ENCODE measurements around the gene ADAMTS1.

The ADAMTS1 gene

GRCh38 chr21:26812173-26812572 lies 33.0 kb downstream of the ADAMTS1 start:
- DNase-seq = no peak

DNA sequence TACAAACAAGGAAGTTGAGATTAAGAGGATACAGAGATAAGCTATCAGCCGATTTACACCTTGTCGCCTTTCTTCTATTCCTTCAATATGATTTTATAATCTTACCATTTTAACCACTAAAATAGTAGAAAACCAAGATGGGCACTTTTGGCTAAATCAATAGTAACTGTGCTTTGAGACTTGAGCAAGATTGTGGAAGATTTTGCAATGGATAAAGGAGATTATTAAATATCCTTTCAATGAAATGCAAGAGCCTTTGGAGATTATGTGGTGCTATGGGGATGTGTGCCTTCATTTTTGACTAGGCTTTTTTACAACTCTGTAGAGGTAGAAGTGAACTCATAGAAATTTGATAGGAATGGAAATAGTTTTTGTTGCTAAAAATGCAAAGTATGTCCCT lies 33.7 kb downstream of the ADAMTS1 start:
- DNase-seq = no peak

DNA sequence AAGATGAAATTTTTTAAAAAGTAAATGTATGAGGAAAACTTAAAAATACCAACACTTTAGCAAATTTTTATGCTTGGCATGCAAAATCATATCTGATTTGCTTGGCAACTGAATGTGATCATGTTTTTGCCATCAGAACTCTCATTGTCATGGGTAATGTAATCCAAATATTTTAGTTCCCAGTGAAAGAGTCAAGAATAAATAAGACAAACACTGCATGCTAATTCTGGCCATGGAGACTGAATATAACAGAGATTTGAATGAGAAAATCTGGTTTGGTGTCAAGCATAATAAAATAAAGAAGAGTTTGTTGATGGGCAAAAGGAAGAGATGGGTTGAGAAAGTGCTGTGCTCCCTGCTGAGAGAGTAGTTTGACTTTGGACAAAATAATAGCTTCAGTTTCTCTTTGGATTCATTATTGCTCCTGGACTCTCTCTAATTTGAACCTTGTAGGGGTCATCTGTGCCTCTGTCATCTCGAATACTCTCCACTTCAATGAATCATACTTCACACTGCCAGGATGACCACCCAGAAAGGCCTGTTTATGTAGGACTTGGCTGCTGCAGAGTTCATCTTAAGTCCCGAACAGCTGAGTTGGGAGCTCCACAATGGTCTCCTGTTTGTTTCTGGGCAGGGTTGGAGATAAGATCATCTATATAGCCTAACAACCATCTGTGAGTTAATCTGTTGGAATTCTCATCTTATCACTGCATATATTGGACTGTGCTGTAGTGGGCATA lies 34.4 kb downstream of the ADAMTS1 start:
- DNase-seq = no peak

- no peak for DNase-seq
These were observed 34.9 kb downstream of the ADAMTS1 start for GRCh38 chr21:26810266-26810665.

GRCh38 chr21:26809745-26810144 lies 35.5 kb downstream of the ADAMTS1 start:
- no peak for DNase-seq

- no peak for DNase-seq
These were observed 38.4 kb downstream of the ADAMTS1 start for GRCh38 chr21:26806801-26807295.

DNA sequence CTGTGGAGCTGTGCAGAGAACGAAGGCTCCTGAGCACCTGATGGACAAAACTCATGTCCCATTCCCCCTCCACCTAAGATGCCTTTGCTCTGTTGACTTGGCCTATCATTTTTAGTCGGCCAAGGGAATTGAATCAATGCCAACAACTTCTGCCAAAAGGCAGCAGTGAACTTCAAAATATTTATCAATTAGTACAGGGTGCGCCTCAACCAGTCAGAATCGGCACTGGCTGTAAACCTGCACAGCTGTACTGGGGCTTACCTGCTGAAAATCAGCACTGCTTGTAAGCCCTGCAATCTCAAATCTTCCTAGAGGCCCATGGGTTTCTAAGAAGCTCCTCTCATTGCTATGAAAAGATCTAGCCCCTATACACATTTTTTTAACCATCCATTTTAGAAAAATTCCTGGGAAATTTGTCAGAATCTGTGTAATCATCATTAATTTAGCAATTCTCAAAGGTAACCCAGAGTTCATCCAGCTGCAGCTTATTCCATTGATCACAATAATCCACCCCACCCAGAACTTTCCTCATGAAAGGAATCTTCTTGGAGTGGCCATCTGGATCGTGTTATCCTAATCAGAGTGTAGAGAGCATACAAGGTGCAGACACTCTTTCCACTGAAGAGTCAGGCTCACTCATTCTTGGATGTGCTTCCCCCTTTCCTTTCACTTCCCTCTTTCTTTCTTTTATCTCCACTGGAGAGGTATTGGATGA lies 40.2 kb downstream of the ADAMTS1 start:
- no peak for DNase-seq

GRCh38 chr21:26801498-26801897 lies 43.7 kb downstream of the ADAMTS1 start:
- no peak for DNase-seq

- no peak for DNase-seq
These were observed 44.2 kb downstream of the ADAMTS1 start for GRCh38 chr21:26800970-26801431.

GRCh38 chr21:26800455-26800854 lies 44.8 kb downstream of the ADAMTS1 start:
- no peak for DNase-seq

DNA sequence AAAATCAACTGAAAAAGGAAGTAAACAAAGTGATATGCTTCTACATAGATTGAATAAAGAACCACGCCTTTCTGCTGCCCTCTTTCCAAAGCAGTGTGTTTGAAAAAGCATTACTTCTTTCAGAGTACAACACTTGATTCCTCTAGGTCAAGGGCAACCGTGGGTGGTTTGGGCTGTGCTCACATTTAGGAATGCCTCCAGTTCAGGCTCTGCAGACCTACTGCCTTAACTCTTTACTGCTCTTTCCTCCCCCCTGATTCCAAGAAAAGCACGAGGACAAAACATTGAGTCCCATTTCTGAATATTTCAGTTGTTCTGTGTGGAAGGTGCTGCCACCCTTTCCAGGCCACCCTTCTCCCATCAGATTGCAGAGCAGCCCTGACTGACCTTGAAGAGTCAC lies 45.2 kb downstream of the ADAMTS1 start:
- no peak for DNase-seq

DNA sequence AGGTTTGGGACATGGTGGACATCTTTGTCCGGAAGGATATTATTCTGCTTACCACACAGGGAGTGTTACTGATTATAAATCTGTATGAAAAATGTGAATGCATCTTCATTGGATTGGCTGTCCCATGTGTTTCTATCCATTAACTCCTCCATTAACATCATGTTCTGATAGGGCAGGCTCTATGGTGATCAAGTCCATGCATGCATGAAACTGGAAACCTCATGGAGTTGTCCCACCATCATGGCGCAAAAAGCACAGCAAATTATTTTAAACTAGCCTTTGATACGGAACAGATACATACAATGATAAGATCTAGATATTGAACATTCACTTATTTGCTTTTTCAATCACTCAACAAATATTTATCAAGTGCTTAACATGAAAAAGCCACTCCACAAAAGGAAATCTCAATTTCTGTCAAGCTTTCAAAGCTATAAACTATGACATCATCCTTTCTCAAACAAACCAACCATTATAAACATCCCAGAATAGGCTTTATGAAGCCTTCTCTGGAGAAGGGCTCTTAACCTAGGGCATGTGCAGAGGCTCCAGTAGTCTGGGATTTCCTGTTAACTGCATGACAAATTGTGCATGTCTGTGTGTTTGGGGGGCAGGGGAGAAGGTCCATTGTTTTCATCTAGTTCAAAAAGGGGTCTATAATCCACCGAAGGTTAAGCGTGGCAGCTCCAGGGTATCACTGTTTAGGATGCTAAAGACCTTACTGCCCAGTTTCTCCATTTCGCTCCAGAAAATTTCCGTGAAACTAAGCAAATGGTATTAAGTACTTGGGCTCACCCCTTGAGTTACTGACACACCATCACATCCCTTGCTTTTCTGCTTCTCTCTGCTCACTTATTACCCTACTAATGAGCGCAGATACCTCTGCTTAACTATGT lies 46.1 kb downstream of the ADAMTS1 start:
- DNase-seq = no peak

- DNase-seq = no peak
These were observed 47.2 kb downstream of the ADAMTS1 start for GRCh38 chr21:26797878-26798456.

DNA sequence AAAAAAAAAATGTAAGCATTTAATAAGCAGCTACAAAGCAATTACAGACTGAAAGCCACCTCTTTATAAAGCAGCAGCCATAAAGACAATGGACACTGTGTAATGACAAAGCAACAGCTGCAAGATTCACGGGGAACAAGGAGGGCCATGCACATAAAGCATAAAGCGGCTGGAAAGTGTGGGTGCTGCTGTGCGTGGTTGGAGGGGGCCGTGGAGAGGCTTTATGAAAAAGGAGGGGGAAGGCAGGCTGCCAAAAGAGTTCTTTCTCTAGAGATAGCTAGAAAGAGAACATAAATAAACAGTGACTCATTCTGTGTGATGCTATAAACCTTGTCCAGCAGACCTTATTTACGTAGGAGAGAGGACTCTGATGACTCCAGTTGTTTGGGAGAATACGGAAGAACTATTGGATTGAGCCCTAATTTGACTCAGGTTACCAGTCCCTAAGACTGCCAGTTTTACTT lies 49.3 kb downstream of the ADAMTS1 start:
- DNase-seq = no peak

- no peak for DNase-seq
These were observed 49.8 kb downstream of the ADAMTS1 start for GRCh38 chr21:26795412-26795805.

GRCh38 chr21:26794597-26795411 lies 50.4 kb downstream of the ADAMTS1 start:
- DNase-seq = no peak

GRCh38 chr21:26790296-26790695 lies 54.9 kb downstream of the ADAMTS1 start:
- DNase-seq = no peak

DNA sequence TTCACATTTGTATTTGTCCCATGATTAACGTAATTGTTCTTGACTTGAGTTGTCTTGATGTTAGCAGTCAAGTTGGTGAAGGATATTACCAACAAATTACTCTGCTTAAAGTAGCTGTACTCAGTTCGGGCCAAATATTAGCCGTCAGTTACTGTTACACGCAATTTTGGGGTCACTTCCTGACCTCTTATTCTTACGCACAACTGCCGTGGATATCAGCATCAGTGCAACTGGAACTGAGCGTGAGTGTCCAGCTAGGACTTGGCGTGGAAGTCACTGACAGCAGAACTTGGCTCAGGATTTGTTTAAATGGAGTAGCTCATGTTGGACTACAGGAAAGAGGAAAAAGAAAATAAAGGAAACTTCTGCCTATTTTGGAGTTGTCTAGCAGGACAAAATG lies 56.4 kb downstream of the ADAMTS1 start:
- no peak for DNase-seq

All from activated CD4-positive, alpha-beta T cell treated with anti-CD3 and anti-CD28 coated beads for 1 hour (primary cell).